ENCODE results near the gene FEV.

Gene FEV

GRCh38 chr2:218985325-218986091 lies 524 bp upstream of the FEV start:
- no peak for TF ChIP-seq MAX (IDR thresholded peaks at IDR 0.05; ENCODE audit: low read depth, low read length)
- TF ChIP-seq CTCF (IDR thresholded peaks at IDR 0.05; ENCODE audit: low read depth, low read length) = no peak
- no peak for TF ChIP-seq MYC (IDR thresholded peaks at IDR 0.05; ENCODE audit: low read depth, low read length)
- TF ChIP-seq POLR2A (IDR thresholded peaks at IDR 0.05; ENCODE audit: extremely low read depth, insufficient read length) = no peak
- no peak for DNase-seq (ENCODE audit: low read depth)
- H3K4me3 ChIP-seq (ENCODE audit: low read depth, low read length) = no peak overlapping the region

- H3K4me3 ChIP-seq (ENCODE audit: low read depth, low read length) = no peak overlapping the region
- TF ChIP-seq MYC (IDR thresholded peaks at IDR 0.05; ENCODE audit: low read depth, low read length) (no peak), MAX (IDR thresholded peaks at IDR 0.05; ENCODE audit: low read depth, low read length) (no peak), CTCF (IDR thresholded peaks at IDR 0.05; ENCODE audit: low read depth, low read length) (no peak), POLR2A (IDR thresholded peaks at IDR 0.05; ENCODE audit: extremely low read depth, insufficient read length) (no peak)
- peak; percentile 46 for DNase-seq (ENCODE audit: low read depth)
These were observed 554 bp downstream of the FEV start for GRCh38 chr2:218984239-218985020.

GRCh38 chr2:218983934-218984238 lies 1.1 kb downstream of the FEV start:
- no peak for TF ChIP-seq MYC (IDR thresholded peaks at IDR 0.05; ENCODE audit: low read depth, low read length)
- TF ChIP-seq CTCF (IDR thresholded peaks at IDR 0.05; ENCODE audit: low read depth, low read length) = no peak
- TF ChIP-seq POLR2A (IDR thresholded peaks at IDR 0.05; ENCODE audit: extremely low read depth, insufficient read length) = no peak
- no peak for TF ChIP-seq MAX (IDR thresholded peaks at IDR 0.05; ENCODE audit: low read depth, low read length)
- DNase-seq (ENCODE audit: low read depth) = no peak
- H3K4me3 ChIP-seq (ENCODE audit: low read depth, low read length) = no peak overlapping the region

GRCh38 chr2:218983263-218983933 lies 1.6 kb downstream of the FEV start:
- no peak overlapping the region for H3K4me3 ChIP-seq (ENCODE audit: low read depth, low read length)
- DNase-seq (ENCODE audit: low read depth) = no peak
- TF ChIP-seq POLR2A (IDR thresholded peaks at IDR 0.05; ENCODE audit: extremely low read depth, insufficient read length) (no peak), MAX (IDR thresholded peaks at IDR 0.05; ENCODE audit: low read depth, low read length) (no peak), CTCF (IDR thresholded peaks at IDR 0.05; ENCODE audit: low read depth, low read length) (no peak), MYC (IDR thresholded peaks at IDR 0.05; ENCODE audit: low read depth, low read length) (no peak)

GRCh38 chr2:218982586-218983262 lies 2.3 kb downstream of the FEV start:
- DNase-seq (ENCODE audit: low read depth) = no peak
- no peak overlapping the region for H3K4me3 ChIP-seq (ENCODE audit: low read depth, low read length)
- TF ChIP-seq POLR2A (IDR thresholded peaks at IDR 0.05; ENCODE audit: extremely low read depth, insufficient read length) (no peak), MAX (IDR thresholded peaks at IDR 0.05; ENCODE audit: low read depth, low read length) (no peak), CTCF (IDR thresholded peaks at IDR 0.05; ENCODE audit: low read depth, low read length) (no peak), MYC (IDR thresholded peaks at IDR 0.05; ENCODE audit: low read depth, low read length) (no peak)
